Neural cell (in vitro differentiated cells): Measurements from ENCODE around the gene MBD6. TPM values are rescaled to one million over a fixed set of nuclear protein-coding genes. Genes with fewer than 3 reads are reported as not detected.

ENCODE experiments used
- H2AFZ ChIP-seq: fragments of 200-600, 300-800 bp; sonication (generic), shearing (Covaris generic); 2 replicates; pipeline ENCODE4 v1.6.0; 2014; ENCODE audit warnings: low read depth, mild to moderate bottlenecking, antibody characterized with exemption, low read length, moderate library complexity
- H3F3A ChIP-seq: fragments of 200-600 bp; shearing (Covaris generic); 2 replicates; pipeline ENCODE4 v1.6.1; 2016; ENCODE audit warnings: mild to moderate bottlenecking, moderate library complexity, mixed read lengths, antibody characterized with exemption, low read length; ENCODE audit not compliant: insufficient read depth, poor library complexity, severe bottlenecking
- H3K27ac ChIP-seq: fragments of 200-600, 300-800 bp; sonication (generic), shearing (Covaris generic); 2 replicates; pipeline ENCODE4 v1.5.1; 2014; ENCODE audit warnings: mild to moderate bottlenecking, low read length, moderate library complexity
- H3K27me3 ChIP-seq: fragments of 300-800, 200-600 bp; sonication (generic), shearing (Covaris generic); 2 replicates; pipeline ENCODE4 v1.6.0; 2014; ENCODE audit warnings: mild to moderate bottlenecking, low read depth, low read length, moderate library complexity; ENCODE audit not compliant: insufficient read depth
- H3K36me3 ChIP-seq: fragments of 300-800, 200-600 bp; sonication (generic), shearing (Covaris generic); 2 replicates; pipeline ENCODE4 v1.5.1; 2014; ENCODE audit warnings: mild to moderate bottlenecking, antibody characterized with exemption, low read length, moderate library complexity; ENCODE audit not compliant: insufficient read depth
- H3K4me2 ChIP-seq: fragments of 300-800, 200-600 bp; sonication (generic), shearing (Covaris generic); 2 replicates; pipeline ENCODE4 v1.6.0; 2014; ENCODE audit warnings: mild to moderate bottlenecking, low read length
- H3K4me3 ChIP-seq: fragments of 300-800, 200-600 bp; sonication (generic), shearing (Covaris generic); 2 replicates; pipeline ENCODE4 v1.5.1; 2014; ENCODE audit warnings: mild to moderate bottlenecking, low read length, moderate library complexity
- H3K79me2 ChIP-seq: fragments of 200-600 bp; shearing (Covaris generic); replicated peaks from 2 replicates; pipeline ENCODE4 v1.6.0; 2014; ENCODE audit warnings: mild to moderate bottlenecking, low read length, moderate library complexity; ENCODE audit not compliant: insufficient read depth
- H3K9ac ChIP-seq: fragments of 300-800, 200-600 bp; sonication (generic), shearing (Covaris generic); 2 replicates; pipeline ENCODE4 v1.6.1; 2016; ENCODE audit warnings: mild to moderate bottlenecking, low read length, mixed read lengths
- H3K9me2 ChIP-seq: fragments of 200-600 bp; shearing (Covaris generic); 2 replicates; pipeline ENCODE4 v1.6.1; 2016; ENCODE audit warnings: mild to moderate bottlenecking, low read length, mixed read lengths; ENCODE audit not compliant: insufficient read depth
- H3K9me3 ChIP-seq: fragments of 200-600, 300-800 bp; sonication (generic), shearing (Covaris generic); 2 replicates; pipeline ENCODE4 v1.6.1; 2016; ENCODE audit warnings: mild to moderate bottlenecking, mixed run types, low read length, moderate library complexity, mixed read lengths
- H4K20me1 ChIP-seq: fragments of 200-600 bp; shearing (Covaris generic); 2 replicates; pipeline ENCODE4 v1.6.1; 2016; ENCODE audit warnings: mild to moderate bottlenecking, mixed run types; ENCODE audit not compliant: insufficient read depth
- CTCF ChIP-seq: fragments of 450-650 bp; IDR thresholded peaks from 2 replicates; pipeline ENCODE4 v1.5.1; 2014; ENCODE audit warnings: antibody characterized with exemption, mild to moderate bottlenecking, moderate library complexity; ENCODE audit not compliant: poor library complexity, severe bottlenecking
- EP300 ChIP-seq: fragments of 450-650 bp; conservative IDR thresholded peaks from 2 replicates; pipeline ENCODE4 v1.6.1; 2014; ENCODE audit warnings: antibody characterized with exemption, mild to moderate bottlenecking, moderate library complexity; ENCODE audit not compliant: poor library complexity, severe bottlenecking
- EZH2 ChIP-seq: fragments of 200-600, 300-800 bp; shearing (Covaris generic), sonication (generic); IDR thresholded peaks from 2 replicates; pipeline ENCODE4 v1.6.1; 2014; ENCODE audit warnings: antibody characterized with exemption, low read length, borderline replicate concordance, mild to moderate bottlenecking; ENCODE audit not compliant: insufficient read depth, poor library complexity, severe bottlenecking
- MXI1 ChIP-seq: fragments of 450-650 bp; conservative IDR thresholded peaks from 2 replicates; pipeline ENCODE4 v1.6.1; 2014; ENCODE audit warnings: antibody characterized with exemption, mild to moderate bottlenecking; ENCODE audit not compliant: poor library complexity, severe bottlenecking
- POLR2AphosphoS5 ChIP-seq: IDR thresholded peaks from 2 replicates; pipeline ENCODE4 v1.6.1; 2012
- RAD21 ChIP-seq: fragments of 450-650 bp; conservative IDR thresholded peaks from 2 replicates; pipeline ENCODE4 v1.6.1; 2014; ENCODE audit warnings: antibody characterized with exemption, mild to moderate bottlenecking, moderate library complexity
- REST ChIP-seq: IDR thresholded peaks from 2 replicates; pipeline ENCODE4 v1.6.1; 2012; ENCODE audit warnings: borderline replicate concordance
- SMC3 ChIP-seq: fragments of 450-650 bp; conservative IDR thresholded peaks from 2 replicates; pipeline ENCODE4 v1.6.1; 2014; ENCODE audit warnings: antibody characterized with exemption, mild to moderate bottlenecking, moderate library complexity; ENCODE audit not compliant: poor library complexity
- TAF1 ChIP-seq: IDR thresholded peaks from 2 replicates; pipeline ENCODE4 v1.6.1; 2012; ENCODE audit warnings: low read depth
- polyA plus RNA-seq: library from polyadenylated mRNA; depleted of rRNA; stranded (reverse); fragments of >200 nt; gene quantifications from 2 replicates; pipeline ENCODE4 v1.2.3, GENCODE V29; 2014

The MBD6 gene
- polyA plus RNA-seq, 1 donor from 2014 or later, result 2.1 TPM

GRCh38 chr12:57571926-57572762 is 49.5 kb downstream of the MBD6 start:
- no peaks in the 10 kb centered on the region for H3K9me3 ChIP-seq
- no peak overlapping the region for H3K4me3 ChIP-seq
- H3K27me3 ChIP-seq, result no peaks in the 10 kb centered on the region
- TF ChIP-seq REST (no peak), MXI1 (no peak), EP300 (no peak), POLR2AphosphoS5 (no peak), CTCF (no peak), TAF1 (no peak), EZH2 (no peak), SMC3 (no peak), RAD21 (no peak)
- H3K36me3 ChIP-seq, result peaks cover 15% of the 10 kb centered on the region
- H4K20me1 ChIP-seq, result no peaks in the 10 kb centered on the region
- no peaks in the 10 kb centered on the region for H3F3A ChIP-seq
- no peak overlapping the region for H3K9ac ChIP-seq
- H3K9me2 ChIP-seq, result no peaks in the 10 kb centered on the region
- H3K27ac ChIP-seq, result no peak overlapping the region
- H3K4me2 ChIP-seq, result no peak overlapping the region
- H3K79me2 ChIP-seq, result no peaks in the 10 kb centered on the region
- H2AFZ ChIP-seq, result no peak overlapping the region

- Histone ChIP-seq H3K4me3 (no peak overlapping the region), H3K4me2 (no peak overlapping the region), H3K9me3 (no peaks in the 10 kb centered on the region), H4K20me1 (no peaks in the 10 kb centered on the region), H2AFZ (no peak overlapping the region), H3K79me2 (no peaks in the 10 kb centered on the region), H3K27me3 (no peaks in the 10 kb centered on the region), H3K9me2 (no peaks in the 10 kb centered on the region), H3K36me3 (peaks cover 17% of the 10 kb centered on the region), H3F3A (no peaks in the 10 kb centered on the region), H3K27ac (no peak overlapping the region), H3K9ac (no peak overlapping the region)
- no peak for TF ChIP-seq TAF1
- no peak for TF ChIP-seq MXI1
- TF ChIP-seq RAD21, result no peak
- TF ChIP-seq CTCF, result no peak
- no peak for TF ChIP-seq EZH2
- TF ChIP-seq EP300, result no peak
- TF ChIP-seq POLR2AphosphoS5, result no peak
- no peak for TF ChIP-seq SMC3
- TF ChIP-seq REST, result no peak
These were observed 52.2 kb downstream of the MBD6 start for GRCh38 chr12:57574795-57575194.
